Measurements from ENCODE around the gene ARHGAP15.

- no peak for TF ChIP-seq YY1 (IDR thresholded peaks at IDR 0.05; ENCODE audit: low read depth)
- no peak for TF ChIP-seq CEBPB (IDR thresholded peaks at IDR 0.05)
- TF ChIP-seq EGR1 (IDR thresholded peaks at IDR 0.05) = no peak
- no peak for TF ChIP-seq TEAD4 (IDR thresholded peaks at IDR 0.05)
- no peak for TF ChIP-seq NFIC (IDR thresholded peaks at IDR 0.05)
- no peak for TF ChIP-seq RAD21 (IDR thresholded peaks at IDR 0.05; ENCODE audit: low read depth)
Measured at GRCh38 chr2:143471550-143471949, 342.3 kb downstream of the ARHGAP15 start.

All from Ishikawa (cell line).